Measurements from ENCODE around the gene FAM89A.
A peak's percentile ranks its signal among the peaks of the same experiment; 100 is the strongest.
"Not testable (repeated sequence)": the region's sequence is repeated elsewhere in the genome, so short reads cannot be mapped to it uniquely, and the experiment has no call there.

Gene FAM89A

GRCh38 chr1:231029247-231029646 is 10.8 kb downstream of the FAM89A start:
- DNase-seq = not testable (repeated sequence)

- DNase-seq = no peak
These were observed 11.4 kb downstream of the FAM89A start for GRCh38 chr1:231028682-231029081.

- no peak for DNase-seq
These were observed 12.1 kb downstream of the FAM89A start for GRCh38 chr1:231027971-231028370.

GRCh38 chr1:231027136-231027925 is 12.7 kb downstream of the FAM89A start:
- no peak for DNase-seq

GRCh38 chr1:231026576-231026975 is 13.5 kb downstream of the FAM89A start:
- DNase-seq = no peak

- DNase-seq = no peak
These were observed 16.9 kb downstream of the FAM89A start for GRCh38 chr1:231023150-231023549.

- DNase-seq = not testable (repeated sequence)
These were observed 17.5 kb downstream of the FAM89A start for GRCh38 chr1:231022543-231022942.

GRCh38 chr1:231021540-231022031 is 18.5 kb downstream of the FAM89A start:
- no peak for DNase-seq

- DNase-seq = no peak
These were observed 19.2 kb downstream of the FAM89A start for GRCh38 chr1:231020816-231021215.

GRCh38 chr1:231020139-231020601 is 19.9 kb downstream of the FAM89A start:
- no peak for DNase-seq

GRCh38 chr1:231019711-231020110 is 20.3 kb downstream of the FAM89A start:
- no peak for DNase-seq

- DNase-seq = no peak
These were observed 23.1 kb downstream of the FAM89A start for GRCh38 chr1:231016966-231017365.

GRCh38 chr1:231016234-231016633 is 23.8 kb downstream of the FAM89A start:
- DNase-seq = no peak

GRCh38 chr1:231013391-231014015 is 26.6 kb downstream of the FAM89A start:
- DNase-seq = no peak

GRCh38 chr1:231011963-231012362 is 28.1 kb downstream of the FAM89A start:
- no peak for DNase-seq

GRCh38 chr1:231011360-231011759 is 28.7 kb downstream of the FAM89A start:
- DNase-seq = no peak

- not testable (repeated sequence) for DNase-seq
These were observed 32.5 kb downstream of the FAM89A start for GRCh38 chr1:231007535-231007934.

GRCh38 chr1:231001892-231002291 is 38.2 kb downstream of the FAM89A start:
- no peak for DNase-seq

- DNase-seq = no peak
These were observed 39.4 kb downstream of the FAM89A start for GRCh38 chr1:231000639-231001038.

- no peak for DNase-seq
These were observed 39.9 kb downstream of the FAM89A start for GRCh38 chr1:231000201-231000600.

GRCh38 chr1:230994860-230995259 is 45.2 kb downstream of the FAM89A start:
- no peak for DNase-seq

GRCh38 chr1:230992100-230992774 is 47.8 kb downstream of the FAM89A start:
- peak; percentile 60 for DNase-seq

GRCh38 chr1:230987448-230987847 is 52.6 kb downstream of the FAM89A start:
- DNase-seq = no peak

GRCh38 chr1:230986976-230987375 is 53.1 kb downstream of the FAM89A start:
- no peak for DNase-seq

Data from NCI-H748 treated with DMSO at 0.1 percent for 48 hours (cell line).